Stimulated activated CD4-positive, alpha-beta T cell treated with anti-CD3 and anti-CD28 coated beads, Interleukin-1b, Interleukin-23, amount 100 ng/mL, for 4 hours (primary cell): ENCODE results near the gene RBM14.
"Not testable (repeated sequence)": the region's sequence is repeated elsewhere in the genome, so short reads cannot be mapped to it uniquely, and the experiment has no call there.

Experiments
- DNase-seq, 2 donors: peaks; one replicate each; pipeline ENCODE4 v3.0.0-alpha.2; 2020; ENCODE audit warnings: low read depth in 2 of 2

The RBM14 gene

GRCh38 chr11:66636411-66636810 is 20.0 kb downstream of the RBM14 start:
- no peak for DNase-seq

- DNase-seq = no peak
These were observed 21.2 kb downstream of the RBM14 start for GRCh38 chr11:66637557-66638176.

- peak; percentile 74 to 92 for DNase-seq
These were observed 22.0 kb downstream of the RBM14 start, which contains the start of gene RBM4 for GRCh38 chr11:66638177-66639065. TSS of gene RBM4 (plus strand) at chr11:66638703. CDS start at chr11:66639712, 1,009 bp downstream.

- DNase-seq = no peak
These were observed 22.8 kb downstream of the RBM14 start for GRCh38 chr11:66639066-66639813.

GRCh38 chr11:66639814-66640340 is 23.4 kb downstream of the RBM14 start:
- DNase-seq = not testable (repeated sequence)

- DNase-seq = no peak
These were observed 25.4 kb downstream of the RBM14 start for GRCh38 chr11:66641834-66642233.

GRCh38 chr11:66643745-66644437 is 27.5 kb downstream of the RBM14 start:
- DNase-seq = no peak

- no peak for DNase-seq
These were observed 30.4 kb downstream of the RBM14 start for GRCh38 chr11:66646828-66647227.

GRCh38 chr11:66649903-66650302 is 33.5 kb downstream of the RBM14 start:
- no peak for DNase-seq

- DNase-seq = no peak
These were observed 34.6 kb downstream of the RBM14 start for GRCh38 chr11:66651016-66651415.

- DNase-seq = no peak
These were observed 36.2 kb downstream of the RBM14 start for GRCh38 chr11:66652651-66653050.

- DNase-seq = no peak
These were observed 36.7 kb downstream of the RBM14 start for GRCh38 chr11:66653123-66653522.

- no peak for DNase-seq
These were observed 43.3 kb downstream of the RBM14 start for GRCh38 chr11:66659763-66660162.

GRCh38 chr11:66663741-66664296 is 47.4 kb downstream of the RBM14 start:
- DNase-seq = no peak

- DNase-seq = no peak
These were observed 48.9 kb downstream of the RBM14 start for GRCh38 chr11:66665369-66665768.

GRCh38 chr11:66670816-66671215 is 54.4 kb downstream of the RBM14 start:
- DNase-seq = no peak

GRCh38 chr11:66674964-66675602 is 58.7 kb downstream of the RBM14 start:
- no peak for DNase-seq

GRCh38 chr11:66676282-66676919 is 60.0 kb downstream of the RBM14 start:
- DNase-seq = no peak
